Kidney epithelial cell (primary cell): ENCODE results near the gene CDK18. TPM values are rescaled to one million over a fixed set of nuclear protein-coding genes. Genes with fewer than 3 reads are reported as not detected.

Experiments
- DNase-seq: peaks from one replicate; pipeline ENCODE4 v3.0.0-alpha.2; 2010; ENCODE audit warnings: low read depth
- H3K27me3 ChIP-seq: 2 replicates; pipeline ENCODE4 v1.6.0; 2011; ENCODE audit warnings: low read length; ENCODE audit not compliant: control insufficient read depth, insufficient read depth
- H3K36me3 ChIP-seq: 2 replicates; pipeline ENCODE4 v1.5.1; 2011; ENCODE audit warnings: low read length; ENCODE audit not compliant: control insufficient read depth, insufficient read depth
- H3K4me3 ChIP-seq: 2 replicates; pipeline ENCODE4 v1.5.1; 2011; ENCODE audit warnings: low read depth, mild to moderate bottlenecking, control low read depth, low read length
- CTCF ChIP-seq: IDR thresholded peaks from 2 replicates; pipeline ENCODE4 v1.5.1; 2011; ENCODE audit warnings: mild to moderate bottlenecking, moderate library complexity, low read length, control low read depth, inconsistent platforms; ENCODE audit not compliant: insufficient read depth, poor library complexity, severe bottlenecking
- total RNA-seq: library from RNA; depleted of rRNA; stranded (reverse); fragments of >200 nt; gene quantifications from 2 replicates; pipeline ENCODE4 v1.2.3, GENCODE V29; 2015

CDK18 gene
- total RNA-seq, 1 donor from 2014 or later = 12.1 TPM

GRCh38 chr1:205497351-205497750, 7.1 kb upstream of the CDK18 start:
- Histone ChIP-seq H3K4me3 (no peak overlapping the region), H3K27me3 (no peaks in the 10 kb centered on the region), H3K36me3 (no peaks in the 10 kb centered on the region)
- TF ChIP-seq CTCF = no peak
- DNase-seq = no peak

GRCh38 chr1:205499789-205500188, 4.7 kb upstream of the CDK18 start:
- no peaks in the 10 kb centered on the region for H3K27me3 ChIP-seq
- no peak for DNase-seq
- H3K4me3 ChIP-seq = no peak overlapping the region
- no peak for TF ChIP-seq CTCF
- no peaks in the 10 kb centered on the region for H3K36me3 ChIP-seq

DNA sequence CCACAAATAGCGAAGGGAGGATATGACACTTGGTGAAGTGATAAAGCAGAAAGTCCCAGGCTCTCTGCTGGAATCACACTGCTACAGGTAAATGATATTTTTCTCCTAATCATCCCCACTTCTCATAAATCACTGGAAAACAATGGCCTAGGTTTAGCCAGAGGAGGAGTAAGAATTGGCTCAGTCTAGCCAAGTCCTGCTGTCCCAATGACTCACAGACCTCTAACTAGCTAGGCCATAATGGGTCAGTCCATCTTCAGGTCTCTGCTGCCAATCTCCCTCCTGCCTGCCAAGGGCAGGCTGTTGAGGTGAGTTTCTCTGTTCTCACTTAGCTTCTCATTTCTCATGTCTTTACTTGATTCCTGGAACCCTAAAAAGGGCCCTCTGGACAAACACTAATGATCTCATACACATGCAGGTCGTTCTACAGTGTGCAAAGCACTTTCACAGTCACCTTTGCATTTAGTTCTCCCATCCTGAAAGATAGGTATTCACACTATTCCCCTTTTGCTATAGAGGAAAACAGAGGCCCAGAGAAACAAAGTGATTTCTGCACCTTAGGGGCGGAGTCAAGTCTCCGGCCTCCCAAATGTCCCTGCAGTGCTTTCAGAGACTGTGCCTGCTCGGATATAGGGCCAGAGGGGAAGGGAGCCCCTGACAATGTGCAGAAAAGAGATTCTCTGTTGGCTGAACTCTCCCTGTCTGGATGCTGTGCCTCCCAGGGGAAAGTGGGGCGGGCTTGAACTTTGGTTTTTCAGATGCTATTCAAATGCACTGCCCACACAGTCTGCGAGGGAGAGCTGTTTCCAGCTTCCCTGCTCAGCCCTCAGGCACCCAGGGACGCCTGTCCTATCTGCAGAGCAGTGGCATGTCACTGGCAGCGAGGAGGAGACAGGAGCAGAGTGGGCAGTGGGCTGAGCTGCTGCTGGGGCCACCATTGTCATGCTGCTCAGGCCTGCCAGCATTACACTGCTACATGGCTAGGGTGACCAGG, 3.9 kb upstream of the CDK18 start:
- Histone ChIP-seq H3K36me3 (no peaks in the 10 kb centered on the region), H3K4me3 (no peak overlapping the region), H3K27me3 (no peaks in the 10 kb centered on the region)
- DNase-seq = no peak
- TF ChIP-seq CTCF = no peak

- Histone ChIP-seq H3K4me3 (no peak overlapping the region), H3K36me3 (no peaks in the 10 kb centered on the region), H3K27me3 (no peaks in the 10 kb centered on the region)
- no peak for DNase-seq
- TF ChIP-seq CTCF = no peak
Observed at GRCh38 chr1:205502111-205502810, 2.2 kb upstream of the CDK18 start.

GRCh38 chr1:205502992-205503391, 1.5 kb upstream of the CDK18 start:
- Histone ChIP-seq H3K27me3 (no peaks in the 10 kb centered on the region), H3K4me3 (no peak overlapping the region), H3K36me3 (no peaks in the 10 kb centered on the region)
- TF ChIP-seq CTCF = no peak
- DNase-seq = no peak
